Ovary (tissue), 9 donors: ENCODE data around the gene ELP2. TPM values are rescaled to one million over a fixed set of nuclear protein-coding genes. Genes with fewer than 3 reads are reported as not detected.

Experiments used
- DNase-seq, 5 donors: peaks; one replicate each; pipeline ENCODE4 v3.0.0-alpha.2; 2019 to 2020
- H3K27ac ChIP-seq, 2 donors: fragments of 200-600 bp; one replicate each; pipeline versions ENCODE4 v1.5.1 to v1.8.0; 2019 to 2022
- H3K27me3 ChIP-seq: fragments of 200-600 bp; one replicate; pipeline ENCODE4 v1.8.0; 2022
- H3K36me3 ChIP-seq: fragments of 200-600 bp; sonication (generic); one replicate; pipeline ENCODE4 v1.5.1; 2019
- H3K4me1 ChIP-seq: one replicate; pipeline ENCODE4 v1.8.1; 2013; ENCODE audit warnings: mild to moderate bottlenecking, moderate library complexity; ENCODE audit not compliant: insufficient read depth
- H3K4me3 ChIP-seq: fragments of 200-600 bp; sonication (generic); one replicate; pipeline ENCODE4 v1.5.1; 2017
- H3K9me3 ChIP-seq, 2 donors: fragments of 200-600 bp in 1 of 2; sonication (generic) in 1 of 2; one replicate each; pipeline versions ENCODE4 v1.5.1 to v1.8.1; 2013 to 2019; ENCODE audit warnings: mild to moderate bottlenecking in 1 of 2, moderate library complexity in 1 of 2
- EP300 ChIP-seq: sonication (generic); formaldehyde crosslinking; IDR thresholded peaks from one replicate; pipeline ENCODE4 v1.6.1; 2017; ENCODE audit warnings: antibody characterized with exemption
- POLR2A ChIP-seq: fragments of 450-650 bp; IDR thresholded peaks from one replicate; pipeline ENCODE4 v1.6.1; 2017; ENCODE audit warnings: antibody characterized with exemption, mild to moderate bottlenecking, moderate library complexity
- WGBS, 3 donors: extraction: QIAGEN DNeasy Blood & Tissue Kit in 1 of 3; methylation state at CpG; one replicate each; pipeline versions ENCODE4 v1.1.5 to v1.1.7; 2013 to 2017; 5-methylcytosine and 5-hydroxymethylcytosine counted together
- intact Hi-C, 4 donors: fragments of 100-400 bp; cut with DNase I; formaldehyde crosslinking; loops; one replicate each; pipeline versions ENCODE4 v1.11.0 to v1.15.1; 2022 to 2023
- polyA plus RNA-seq, 2 donors: library from polyadenylated mRNA; stranded (reverse); fragments of 200-250 nt in 1 of 2; fragments of 350-450 nt in 1 of 2; fragmentation: Illumina TruSeq in 1 of 2; extraction: RNeasy Lipid Tissue Mini Kit (QIAGEN cat#74804) in 1 of 2; gene quantifications; one replicate each; pipeline ENCODE4 v1.2.3, GENCODE V29; 2013 to 2014
- total RNA-seq, 7 donors: library from RNA; depleted of rRNA in 2 of 7; stranded (reverse); fragments of >200 nt in 2 of 7; fragmentation: NEBNext Ultra II Directional in 3 of 7; extraction: Animal tissue kit (Norgen Biotek cat#: 25700) in 3 of 7; gene quantifications; one replicate each; pipeline versions ENCODE4 v1.1.0 to v1.2.4, GENCODE V29; 2016 to 2023
- TF ChIP-seq, protein P1 (sequence below), 3 donors: fragments of 450-650 bp in 2 of 3; fragments of 200-600 bp in 1 of 3; IDR thresholded peaks; one replicate each; pipeline versions ENCODE4 v1.5.1 to v1.8.0; 2016 to 2022; ENCODE audit warnings: antibody characterized with exemption in 3 of 3, mild to moderate bottlenecking in 1 of 3
- donor health status: DM: no; HTN: no; CAD: no; lungs with moderate emphysema.
- donor health status: DM: no; HTN: no; CAD: no.
- donor health status: Bipolar disorder and iron deficiency.
- donor health status: DM: yes; HTN: yes; CAD: no.
- donor health status: DM: no; HTN: no; CAD: no.
- donor health status: DM: yes; HTN: yes; CAD: no.

ELP2 gene
- total and polyA plus RNA-seq, 9 donors: 63.6 to 144 (median 105) TPM

DNA sequence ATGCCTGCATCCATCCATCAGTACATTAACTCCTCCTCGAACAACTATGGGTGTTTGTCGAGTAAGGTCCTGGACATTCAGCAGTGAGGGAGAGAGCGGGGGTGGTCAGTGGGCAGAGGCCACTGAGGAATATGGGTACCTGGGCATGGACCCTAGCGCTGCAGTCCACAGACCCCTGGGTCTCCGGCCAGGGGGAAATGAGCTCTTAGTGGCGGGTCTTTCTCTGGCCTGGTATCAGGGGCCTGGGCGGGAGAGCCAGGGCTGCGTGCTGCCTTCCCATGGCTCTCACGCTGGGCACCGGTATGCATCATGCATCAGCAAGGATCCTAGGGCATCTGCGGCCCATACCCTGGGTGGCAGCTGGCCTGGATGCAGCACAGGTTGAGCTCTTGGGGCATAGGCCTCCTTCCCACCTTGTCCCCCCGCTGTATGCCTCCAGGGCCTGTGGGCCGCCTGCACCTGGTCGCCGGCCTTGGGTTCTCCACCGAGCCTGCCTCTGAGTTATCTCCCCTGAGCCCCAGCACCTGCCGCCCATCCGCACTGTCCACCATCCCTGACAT, 56.3 kb downstream of the ELP2 start:
- TF ChIP-seq EP300: no peak
- TF ChIP-seq, protein P1, sequence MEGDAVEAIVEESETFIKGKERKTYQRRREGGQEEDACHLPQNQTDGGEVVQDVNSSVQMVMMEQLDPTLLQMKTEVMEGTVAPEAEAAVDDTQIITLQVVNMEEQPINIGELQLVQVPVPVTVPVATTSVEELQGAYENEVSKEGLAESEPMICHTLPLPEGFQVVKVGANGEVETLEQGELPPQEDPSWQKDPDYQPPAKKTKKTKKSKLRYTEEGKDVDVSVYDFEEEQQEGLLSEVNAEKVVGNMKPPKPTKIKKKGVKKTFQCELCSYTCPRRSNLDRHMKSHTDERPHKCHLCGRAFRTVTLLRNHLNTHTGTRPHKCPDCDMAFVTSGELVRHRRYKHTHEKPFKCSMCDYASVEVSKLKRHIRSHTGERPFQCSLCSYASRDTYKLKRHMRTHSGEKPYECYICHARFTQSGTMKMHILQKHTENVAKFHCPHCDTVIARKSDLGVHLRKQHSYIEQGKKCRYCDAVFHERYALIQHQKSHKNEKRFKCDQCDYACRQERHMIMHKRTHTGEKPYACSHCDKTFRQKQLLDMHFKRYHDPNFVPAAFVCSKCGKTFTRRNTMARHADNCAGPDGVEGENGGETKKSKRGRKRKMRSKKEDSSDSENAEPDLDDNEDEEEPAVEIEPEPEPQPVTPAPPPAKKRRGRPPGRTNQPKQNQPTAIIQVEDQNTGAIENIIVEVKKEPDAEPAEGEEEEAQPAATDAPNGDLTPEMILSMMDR (IDR thresholded peaks at IDR 0.05): no peak
- no peak for TF ChIP-seq POLR2A
- intact Hi-C loops: loop anchor here in 2 of 4 donors (5.0 kb wide), 3 partner anchors 34 to 59 kb away; partner anchors contain the start of genes ELP2 (in 1 of the 2) and SLC39A6 (in 1 of the 2)
- H3K27me3 ChIP-seq: no peaks in the 10 kb centered on the region
- H3K27ac ChIP-seq: no peak overlapping the region
- peak overlapping the region; percentile 68 for H3K4me3 ChIP-seq
- 79 to 89% (median 82%) methylated on average over 15 to 18 of the region's 18 CpGs for WGBS, 3 donors
- peaks cover 19% of the 10 kb centered on the region for H3K4me1 ChIP-seq
- peak in 2 of 5 donors; percentile 41 to 47 for DNase-seq
- H3K9me3 ChIP-seq: no peaks in the 10 kb centered on the region
- H3K36me3 ChIP-seq: no peaks in the 10 kb centered on the region

DNA sequence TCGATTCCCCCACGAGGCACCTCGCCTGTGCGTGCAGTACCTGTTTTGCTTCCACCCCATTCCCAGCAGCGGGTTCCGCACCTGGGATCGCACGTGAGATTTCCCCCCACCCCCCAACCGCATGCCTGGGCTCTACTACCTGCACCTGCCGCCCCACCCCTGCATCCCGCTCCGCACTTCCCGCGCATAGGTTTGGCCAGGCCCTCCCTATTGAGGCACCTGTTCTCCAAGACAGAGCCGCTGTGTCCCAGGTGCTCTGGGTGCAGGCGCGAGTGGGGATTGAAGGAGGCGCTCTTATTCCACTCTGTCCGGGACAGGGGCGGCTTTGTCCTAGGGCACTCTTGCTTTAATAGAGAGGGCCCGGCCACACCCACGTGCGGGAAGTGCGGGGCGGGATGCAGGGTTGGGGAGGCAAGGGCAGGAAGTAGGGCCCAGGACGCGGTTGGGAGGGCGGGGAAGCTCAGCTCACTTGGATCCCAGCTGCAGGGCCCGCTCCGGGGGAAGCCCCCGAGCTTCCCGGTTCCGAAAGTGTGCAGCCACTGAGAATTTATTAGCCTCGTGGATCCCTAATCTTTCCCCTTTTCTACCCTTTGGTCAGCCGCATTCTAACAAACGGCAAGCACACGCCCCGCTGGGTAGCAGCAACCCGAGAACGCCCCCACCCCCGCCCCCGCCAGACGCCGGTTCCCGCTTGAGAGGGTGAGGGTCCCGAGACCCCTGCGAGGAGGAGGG, 56.9 kb downstream of the ELP2 start:
- 9 to 12% (median 11%) methylated on average over 46 to 47 of the region's 47 CpGs for WGBS, 3 donors

DNA sequence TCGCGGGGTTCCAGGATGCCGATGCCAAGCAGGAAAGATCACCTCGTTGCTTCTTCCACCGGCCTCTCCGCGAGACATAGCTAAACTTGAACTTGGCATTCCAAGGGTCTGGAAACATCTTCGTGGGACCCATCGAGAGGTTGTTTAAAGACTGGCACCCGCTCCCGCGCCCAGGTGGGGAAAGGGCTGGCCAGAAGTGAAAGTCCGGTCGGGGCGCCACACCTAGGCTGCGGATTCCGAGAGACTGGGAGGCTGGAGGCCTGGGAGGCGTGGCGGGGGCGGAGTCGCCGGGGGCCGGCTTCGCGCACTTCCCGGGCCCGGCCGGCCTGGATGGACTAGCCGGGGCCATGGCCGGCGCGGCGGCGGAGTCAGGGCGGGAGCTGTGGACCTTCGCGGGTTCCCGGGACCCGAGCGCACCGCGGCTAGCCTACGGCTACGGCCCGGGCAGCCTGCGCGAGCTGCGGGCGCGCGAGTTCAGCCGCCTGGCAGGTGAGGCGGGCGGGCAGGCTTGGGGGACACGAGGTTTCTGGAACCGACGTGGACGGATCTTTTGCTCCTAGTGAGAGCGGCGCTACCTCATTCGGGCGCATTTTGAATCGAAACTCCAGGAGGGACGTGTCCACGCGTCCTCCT, 57.6 kb downstream of the ELP2 start, which contains the start of gene MOCOS:
Gene MOCOS (plus strand): TSS at position 305 of the 633 bp plus-strand sequence. CDS start 43 bp downstream, at position 348.
- TF ChIP-seq, protein P1 (IDR thresholded peaks at IDR 0.05): no peak
- TF ChIP-seq POLR2A: peak; percentile 46
- no peak for TF ChIP-seq EP300
- peak within 1 kb of the TSS; percentile 17 to 82 for H3K27ac ChIP-seq
- DNase-seq: peak; percentile 81 to 91 (median 89)
- H3K27me3 ChIP-seq: no peaks in the 10 kb centered on the region
- peaks cover 14% of the 10 kb centered on the region for H3K4me1 ChIP-seq
- intact Hi-C loops: loop anchor here in 2 of 4 donors (5.0 kb wide), 3 partner anchors 35 to 60 kb away; partner anchors contain the start of genes ELP2 (in 1 of the 2) and SLC39A6 (in 1 of the 2)
- WGBS, 3 donors: 0 to 1% (median 0%) methylated on average over 61 to 66 of the region's 66 CpGs
- peak within 1 kb of the TSS; percentile 68 for H3K4me3 ChIP-seq
- H3K36me3 ChIP-seq: no peaks in the 10 kb centered on the region
- no peaks in the 10 kb centered on the region for H3K9me3 ChIP-seq

More for the DNA sequence above, 56.9 kb downstream of the ELP2 start:
- no peaks in the 10 kb centered on the region for H3K27me3 ChIP-seq
- intact Hi-C loops: loop anchor here in 2 of 4 donors (5.0 kb wide), 3 partner anchors 34 to 59 kb away; partner anchors contain the start of genes ELP2 (in 1 of the 2) and SLC39A6 (in 1 of the 2)
- H3K27ac ChIP-seq: peak overlapping the region; percentile 17 to 82
- TF ChIP-seq, protein P1 (IDR thresholded peaks at IDR 0.05): no peak
- DNase-seq: peak; percentile 57 to 76 (median 74)
- no peaks in the 10 kb centered on the region for H3K36me3 ChIP-seq
- no peaks in the 10 kb centered on the region for H3K9me3 ChIP-seq
- peaks cover 17% of the 10 kb centered on the region for H3K4me1 ChIP-seq
- H3K4me3 ChIP-seq: peak overlapping the region; percentile 68
